ENCODE results near the gene DAGLB. TPM values are rescaled to one million over a fixed set of nuclear protein-coding genes. Genes with fewer than 3 reads are reported as not detected.
A peak's percentile ranks its signal among the peaks of the same experiment; 100 is the strongest.

Gene DAGLB
- total RNA-seq, 1 experiment from 2014 or later: 33.6 TPM

DNA sequence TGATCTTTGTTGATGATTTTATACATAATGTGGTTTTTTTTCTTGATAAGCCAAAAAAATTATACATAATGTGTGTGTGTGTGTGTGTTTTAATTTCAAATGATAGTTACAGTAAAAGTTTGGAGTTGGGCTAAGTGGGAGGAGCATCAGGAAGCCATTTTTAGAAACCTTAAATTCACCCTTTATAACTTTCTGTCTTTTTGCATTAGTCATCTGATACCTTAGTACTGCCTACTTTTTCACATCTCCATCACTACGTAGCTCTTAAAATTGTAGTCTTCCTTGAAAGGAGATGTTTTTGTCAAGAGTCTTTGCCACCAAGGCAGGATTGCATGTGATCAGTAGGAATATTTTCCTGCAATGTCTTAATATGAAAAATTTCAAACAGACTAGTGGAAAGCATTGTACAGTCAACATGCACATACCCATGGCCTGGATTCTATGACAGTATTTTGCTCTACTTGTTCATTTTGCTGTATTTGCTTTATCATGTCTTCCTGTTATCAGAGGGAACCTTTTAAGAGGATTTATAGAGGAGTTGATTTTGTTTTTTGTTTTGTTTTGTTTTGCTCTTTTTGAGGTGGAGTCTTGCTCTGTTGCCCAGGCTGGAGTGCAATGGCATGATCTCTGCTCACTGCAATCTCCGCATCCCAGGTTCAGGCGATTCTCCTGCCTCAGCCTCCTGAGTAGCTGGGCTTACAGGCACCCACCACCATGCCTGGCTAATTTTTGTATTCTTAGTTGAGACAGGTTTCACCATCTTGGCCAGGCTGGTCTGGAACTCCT, 67.3 kb downstream of the DAGLB start:
- Mint-ChIP-seq H3K4me3 (no peak overlapping the region), H3K27ac (peak overlapping the region; percentile 89), H3K4me1 (peaks cover 71% of the 10 kb centered on the region), H3K27me3 (ENCODE audit: low read depth) (no peaks in the 10 kb centered on the region), H3K36me3 (peaks cover 16% of the 10 kb centered on the region), H3K9me3 (no peaks in the 10 kb centered on the region)
- DNase-seq (ENCODE audit: low spot score): no peak
- ChIA-PET CTCF (interaction anchor here (0.7 kb wide), 1 partner anchor 1246 kb away, joined by 3 read pairs; no protein-coding TSS in a partner anchor), POLR2A (interaction anchor here (0.6 kb wide), 1 partner anchor 36 kb away, joined by 7 read pairs; no protein-coding TSS in a partner anchor)
- TF ChIP-seq KAT7 (CRISPR knock-in tag; IDR thresholded peaks at IDR 0.05; ENCODE audit: borderline replicate concordance) (no peak), OVOL2 (CRISPR knock-in tag; IDR thresholded peaks at IDR 0.05; ENCODE audit: borderline replicate concordance) (no peak), ZNF121 (CRISPR knock-in tag; IDR thresholded peaks at IDR 0.05) (peak; percentile 80; the same call in 1 of the 2 replicates)
- no peak for ATAC-seq

DNA sequence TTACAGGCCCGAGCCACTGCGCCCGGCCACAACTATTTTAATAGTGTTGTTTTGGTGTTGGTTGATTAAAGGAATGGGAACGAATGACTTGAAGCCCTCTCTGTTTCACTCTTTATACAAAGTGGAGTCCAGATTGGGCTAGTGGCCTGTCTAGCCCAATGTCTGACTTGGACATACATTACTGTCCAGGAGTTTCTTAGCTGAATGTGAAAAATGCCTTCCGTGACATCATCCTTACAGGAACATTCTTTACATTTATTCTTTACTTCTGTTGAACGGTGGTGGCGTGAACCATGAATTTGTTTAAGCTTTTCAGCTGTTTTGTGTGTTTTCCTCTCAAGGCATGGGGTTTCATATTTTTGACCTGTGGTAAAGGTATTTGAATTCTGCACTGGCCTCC, 67.9 kb downstream of the DAGLB start:
- TF ChIP-seq ZNF416 (CRISPR knock-in tag; IDR thresholded peaks at IDR 0.05) (no peak), ERG (CRISPR knock-in tag; IDR thresholded peaks at IDR 0.05) (no peak), ARID4B (CRISPR knock-in tag; IDR thresholded peaks at IDR 0.05; ENCODE audit: borderline replicate concordance) (no peak), NR3C1 (CRISPR knock-in tag; conservative IDR thresholded peaks at IDR 0.05; ENCODE audit: low read depth) (no peak), PRRX2 (CRISPR knock-in tag; IDR thresholded peaks at IDR 0.05) (no peak), CTCF (IDR thresholded peaks at IDR 0.05) (no peak), E2F5 (CRISPR knock-in tag; IDR thresholded peaks at IDR 0.05) (no peak), ELF4 (CRISPR knock-in tag; IDR thresholded peaks at IDR 0.05; ENCODE audit: low read depth) (no peak), TP53 (CRISPR knock-in tag; IDR thresholded peaks at IDR 0.05) (no peak), MAX (CRISPR knock-in tag; IDR thresholded peaks at IDR 0.05) (no peak), SP1 (CRISPR knock-in tag; conservative IDR thresholded peaks at IDR 0.05) (no peak), ATF2 (CRISPR knock-in tag; IDR thresholded peaks at IDR 0.05; ENCODE audit: borderline replicate concordance, low read depth) (no peak), OVOL2 (CRISPR knock-in tag; IDR thresholded peaks at IDR 0.05; ENCODE audit: borderline replicate concordance) (no peak)
- TF ChIP-seq, protein P1, sequence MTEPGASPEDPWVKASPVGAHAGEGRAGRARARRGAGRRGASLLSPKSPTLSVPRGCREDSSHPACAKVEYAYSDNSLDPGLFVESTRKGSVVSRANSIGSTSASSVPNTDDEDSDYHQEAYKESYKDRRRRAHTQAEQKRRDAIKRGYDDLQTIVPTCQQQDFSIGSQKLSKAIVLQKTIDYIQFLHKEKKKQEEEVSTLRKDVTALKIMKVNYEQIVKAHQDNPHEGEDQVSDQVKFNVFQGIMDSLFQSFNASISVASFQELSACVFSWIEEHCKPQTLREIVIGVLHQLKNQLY (CRISPR knock-in tag; IDR thresholded peaks at IDR 0.05): no peak
- TF ChIP-seq, protein P2, sequence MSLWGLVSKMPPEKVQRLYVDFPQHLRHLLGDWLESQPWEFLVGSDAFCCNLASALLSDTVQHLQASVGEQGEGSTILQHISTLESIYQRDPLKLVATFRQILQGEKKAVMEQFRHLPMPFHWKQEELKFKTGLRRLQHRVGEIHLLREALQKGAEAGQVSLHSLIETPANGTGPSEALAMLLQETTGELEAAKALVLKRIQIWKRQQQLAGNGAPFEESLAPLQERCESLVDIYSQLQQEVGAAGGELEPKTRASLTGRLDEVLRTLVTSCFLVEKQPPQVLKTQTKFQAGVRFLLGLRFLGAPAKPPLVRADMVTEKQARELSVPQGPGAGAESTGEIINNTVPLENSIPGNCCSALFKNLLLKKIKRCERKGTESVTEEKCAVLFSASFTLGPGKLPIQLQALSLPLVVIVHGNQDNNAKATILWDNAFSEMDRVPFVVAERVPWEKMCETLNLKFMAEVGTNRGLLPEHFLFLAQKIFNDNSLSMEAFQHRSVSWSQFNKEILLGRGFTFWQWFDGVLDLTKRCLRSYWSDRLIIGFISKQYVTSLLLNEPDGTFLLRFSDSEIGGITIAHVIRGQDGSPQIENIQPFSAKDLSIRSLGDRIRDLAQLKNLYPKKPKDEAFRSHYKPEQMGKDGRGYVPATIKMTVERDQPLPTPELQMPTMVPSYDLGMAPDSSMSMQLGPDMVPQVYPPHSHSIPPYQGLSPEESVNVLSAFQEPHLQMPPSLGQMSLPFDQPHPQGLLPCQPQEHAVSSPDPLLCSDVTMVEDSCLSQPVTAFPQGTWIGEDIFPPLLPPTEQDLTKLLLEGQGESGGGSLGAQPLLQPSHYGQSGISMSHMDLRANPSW (CRISPR knock-in tag; conservative IDR thresholded peaks at IDR 0.05; ENCODE audit: low read depth): no peak
- ChIA-PET CTCF (interaction anchor here (0.6 kb wide), 1 partner anchor 737 kb away, joined by 3 read pairs; no protein-coding TSS in a partner anchor), POLR2A (no interaction called here)
- H3K27me3 Mint-ChIP-seq (ENCODE audit: low read depth): no peaks in the 10 kb centered on the region
- H3K36me3 Mint-ChIP-seq: peaks cover 16% of the 10 kb centered on the region
- no peaks in the 10 kb centered on the region for H3K9me3 Mint-ChIP-seq
- peak overlapping the region; percentile 89 for H3K27ac Mint-ChIP-seq
- no peak overlapping the region for H3K4me3 Mint-ChIP-seq
- H3K4me1 Mint-ChIP-seq: peaks cover 65% of the 10 kb centered on the region
- DNase-seq (ENCODE audit: low spot score): no peak
- ATAC-seq: no peak
